22Rv1 (cell line): ENCODE results near the gene CEP89.
"Not testable (repeated sequence)": the region's sequence is repeated elsewhere in the genome, so short reads cannot be mapped to it uniquely, and the experiment has no call there.

Source experiments
- ZFX ChIP-seq: fragments of 450-650 bp; IDR thresholded peaks from 2 replicates; pipeline ENCODE4 v1.6.1; 2017; ENCODE audit warnings: antibody characterized with exemption, borderline replicate concordance
- TF ChIP-seq, protein P1 (sequence below): fragments of 450-650 bp; IDR thresholded peaks from 2 replicates; pipeline ENCODE4 v1.5.1; 2017; ENCODE audit warnings: mild to moderate bottlenecking

DNA sequence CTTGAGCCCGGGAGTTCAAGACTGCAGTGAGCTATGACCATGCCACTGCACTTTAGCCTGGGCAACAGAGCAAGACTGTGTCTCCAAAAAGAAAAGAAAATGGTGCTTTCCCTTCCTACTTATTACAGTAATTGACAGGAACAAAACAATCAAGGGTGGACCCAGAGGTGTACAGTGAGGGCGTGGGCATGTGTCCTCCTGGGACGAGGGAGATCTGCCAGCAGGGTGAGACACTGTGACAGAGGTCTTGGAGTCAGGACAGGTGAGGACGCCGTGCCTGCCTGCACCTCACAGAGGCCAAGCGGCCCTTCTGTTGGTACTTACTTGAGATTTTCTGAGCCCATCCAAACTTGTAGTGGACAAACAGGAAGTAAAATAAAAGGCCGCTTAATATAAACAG lies 138.9 kb downstream of the CEP89 start:
- TF ChIP-seq, protein P1, sequence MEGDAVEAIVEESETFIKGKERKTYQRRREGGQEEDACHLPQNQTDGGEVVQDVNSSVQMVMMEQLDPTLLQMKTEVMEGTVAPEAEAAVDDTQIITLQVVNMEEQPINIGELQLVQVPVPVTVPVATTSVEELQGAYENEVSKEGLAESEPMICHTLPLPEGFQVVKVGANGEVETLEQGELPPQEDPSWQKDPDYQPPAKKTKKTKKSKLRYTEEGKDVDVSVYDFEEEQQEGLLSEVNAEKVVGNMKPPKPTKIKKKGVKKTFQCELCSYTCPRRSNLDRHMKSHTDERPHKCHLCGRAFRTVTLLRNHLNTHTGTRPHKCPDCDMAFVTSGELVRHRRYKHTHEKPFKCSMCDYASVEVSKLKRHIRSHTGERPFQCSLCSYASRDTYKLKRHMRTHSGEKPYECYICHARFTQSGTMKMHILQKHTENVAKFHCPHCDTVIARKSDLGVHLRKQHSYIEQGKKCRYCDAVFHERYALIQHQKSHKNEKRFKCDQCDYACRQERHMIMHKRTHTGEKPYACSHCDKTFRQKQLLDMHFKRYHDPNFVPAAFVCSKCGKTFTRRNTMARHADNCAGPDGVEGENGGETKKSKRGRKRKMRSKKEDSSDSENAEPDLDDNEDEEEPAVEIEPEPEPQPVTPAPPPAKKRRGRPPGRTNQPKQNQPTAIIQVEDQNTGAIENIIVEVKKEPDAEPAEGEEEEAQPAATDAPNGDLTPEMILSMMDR = not testable (repeated sequence)
- not testable (repeated sequence) for TF ChIP-seq ZFX
